NCI-H2196 (cell line): ENCODE data around the gene UBE2C.

Source experiments
- DNase-seq: peaks from one replicate; lab custom pipeline; 2025; ENCODE audit not compliant: unreplicated experiment; lab: John Stamatoyannopoulos, UW

Gene UBE2C

DNA sequence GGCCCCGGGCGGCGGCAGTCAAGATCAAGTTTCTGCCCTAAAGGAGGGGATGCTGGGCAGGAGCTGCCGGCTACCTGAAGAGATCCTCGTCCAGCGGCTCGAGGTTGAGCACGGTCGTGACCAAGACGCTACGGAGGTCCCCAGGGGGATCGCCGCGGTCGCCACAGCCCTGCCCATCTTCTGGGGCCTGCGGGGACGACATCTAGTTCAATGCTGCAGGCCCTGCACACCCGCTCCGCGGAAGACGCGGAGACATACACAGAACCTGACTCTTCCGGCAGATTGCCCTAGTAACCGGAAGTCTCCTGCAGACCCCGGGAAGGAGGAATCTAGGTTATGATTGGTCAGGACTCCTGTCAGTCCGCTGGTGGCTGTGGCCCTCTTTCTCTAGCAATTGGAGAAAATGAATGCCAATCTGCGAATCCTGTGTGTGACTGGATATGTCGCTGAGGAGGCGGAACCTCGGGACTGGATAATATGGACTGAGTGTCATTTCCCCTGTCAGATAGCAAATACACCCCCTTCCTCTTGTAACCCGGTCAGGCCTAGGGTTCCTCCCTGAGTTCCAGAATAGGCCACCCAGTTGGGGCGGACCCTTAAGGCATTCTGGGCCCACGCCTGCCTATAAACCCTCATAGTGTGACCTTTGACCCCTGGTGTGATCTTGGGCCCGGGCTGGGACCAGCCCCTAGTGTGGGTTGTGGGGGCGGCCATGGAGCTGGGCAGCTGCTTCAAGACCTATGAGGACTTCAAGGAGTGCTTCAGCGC is 44.9 kb downstream of the UBE2C start, which contains the start of the genes ACOT8 and ZSWIM3:
Gene ACOT8, minus strand, starts transcription at position 279 of the 768 bp plus-strand sequence. Its CDS starts 77 bp downstream, at position 202.
Gene ZSWIM3, plus strand, starts transcription at position 501 of the 768 bp plus-strand sequence. Its CDS starts 212 bp downstream, at position 713.
- DNase-seq: peak; percentile 100

DNA sequence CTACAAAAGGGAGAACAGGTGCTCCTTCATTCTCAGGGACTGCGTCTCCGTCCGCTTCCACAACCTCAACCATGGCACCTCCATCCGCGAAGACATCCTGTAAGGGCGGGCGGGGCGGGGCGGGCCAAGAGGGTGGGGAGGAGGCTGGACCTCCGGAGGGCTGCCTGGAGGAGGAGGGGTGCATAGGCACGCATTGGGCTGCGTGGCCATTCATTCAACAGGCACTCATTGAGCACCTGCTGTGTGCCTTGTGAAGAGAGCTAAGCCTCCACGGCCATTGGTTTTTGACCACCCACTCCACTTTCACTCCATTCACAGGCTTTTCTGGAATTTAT is 45.4 kb downstream of the UBE2C start:
- no peak for DNase-seq

DNA sequence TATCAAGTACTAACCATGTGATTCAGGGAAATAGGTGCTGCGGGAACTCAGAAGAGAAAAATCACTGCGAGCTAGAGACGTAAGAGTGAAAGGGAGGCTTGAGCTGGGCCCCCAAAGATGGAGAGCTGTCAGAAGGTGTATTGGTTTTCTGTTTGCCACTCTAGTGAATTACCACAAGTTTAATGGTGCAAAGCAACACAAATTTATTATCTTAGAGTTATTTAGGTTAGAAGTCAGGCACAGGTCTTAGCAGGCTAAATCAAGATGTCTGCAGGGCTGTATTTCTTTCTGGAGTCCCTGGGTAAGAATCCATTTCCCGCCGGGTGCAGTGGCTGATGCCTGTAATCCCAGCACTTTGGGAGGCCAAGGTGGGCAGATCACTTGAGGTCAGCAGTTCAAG is 47.5 kb downstream of the UBE2C start:
- no peak for DNase-seq

GRCh38 chr20:45860560-45861220 is 48.2 kb downstream of the UBE2C start:
- no peak for DNase-seq

- peak; percentile 23 for DNase-seq
These were observed 49.0 kb downstream of the UBE2C start for GRCh38 chr20:45861221-45862075.

GRCh38 chr20:45863543-45864470 is 51.4 kb downstream of the UBE2C start:
- DNase-seq: no peak

GRCh38 chr20:45866454-45866853 is 54.0 kb downstream of the UBE2C start:
- DNase-seq: no peak
